ENCODE measurements around the gene TK2. TPM values are rescaled to one million over a fixed set of nuclear protein-coding genes. Genes with fewer than 3 reads are reported as not detected.

Gene TK2
- total and polyA plus RNA-seq, 2 experiments from 2014 or later = 1.8 to 4.2 TPM

DNA sequence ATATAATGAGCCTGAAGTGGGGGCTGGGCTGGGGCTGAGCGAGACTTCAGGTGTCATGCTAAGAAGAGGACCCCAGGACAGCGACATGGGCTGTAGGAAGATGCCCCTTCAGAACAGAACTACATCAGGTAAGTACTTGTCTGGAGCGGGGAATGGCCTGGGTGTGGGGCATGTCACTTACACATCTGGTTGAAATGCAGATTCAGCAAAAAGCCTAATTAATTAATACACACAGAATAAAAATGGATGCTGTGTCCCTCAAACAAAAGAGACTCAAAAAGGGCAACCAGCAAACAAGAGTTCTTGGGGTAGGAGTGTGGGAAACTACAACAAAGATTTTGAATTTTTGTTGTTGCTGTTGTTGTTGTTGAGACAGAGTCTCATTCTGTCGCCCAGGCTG, 41.1 kb upstream of the TK2 start:
- H3K27me3 Mint-ChIP-seq (ENCODE audit: insufficient read depth, low read depth, poor library complexity) = peaks cover 13% of the 10 kb centered on the region
- Histone ChIP-seq H3K4me3 (no peak overlapping the region), H3K4me2 (no peak overlapping the region), H3K27me3 (ENCODE audit: insufficient read depth) (no peaks in the 10 kb centered on the region), H3F3A (replicated peaks; ENCODE audit: low read depth) (no peaks in the 10 kb centered on the region), H3K9me2 (ENCODE audit: insufficient read depth) (no peaks in the 10 kb centered on the region), H3K4me1 (ENCODE audit: insufficient read depth) (peaks cover 3% of the 10 kb centered on the region; the same call in 1 of the 2 replicates), H2AFZ (no peak overlapping the region), H4K20me1 (replicated peaks; ENCODE audit: insufficient read depth) (no peaks in the 10 kb centered on the region), H3K27ac (ENCODE audit: low read depth) (no peak overlapping the region), H3K36me3 (ENCODE audit: insufficient read depth) (no peaks in the 10 kb centered on the region), H3K79me2 (replicated peaks; ENCODE audit: insufficient read depth) (no peaks in the 10 kb centered on the region)
- no peaks in the 10 kb centered on the region for H3K9me3 Mint-ChIP-seq
- H3K27ac Mint-ChIP-seq = no peak overlapping the region
- ATAC-seq = no peak
- peaks cover 19% of the 10 kb centered on the region for H3K4me1 Mint-ChIP-seq
- TF ChIP-seq ZNF114 (CRISPR knock-in tag; IDR thresholded peaks at IDR 0.05) (no peak), EZH2phosphoT487 (IDR thresholded peaks at IDR 0.05; ENCODE audit: unreplicated experiment) (no peak), POLR2AphosphoS5 (IDR thresholded peaks at IDR 0.05; ENCODE audit: low read depth) (no peak), STAT1 (IDR thresholded peaks at IDR 0.05; ENCODE audit: unreplicated experiment) (no peak), ZNF331 (CRISPR knock-in tag; IDR thresholded peaks at IDR 0.05; ENCODE audit: low read depth) (no peak), EZH2 (IDR thresholded peaks at IDR 0.05; ENCODE audit: low read depth, unreplicated experiment) (no peak), JUNB (IDR thresholded peaks at IDR 0.05; ENCODE audit: unreplicated experiment) (no peak), NANOG (IDR thresholded peaks at IDR 0.05; ENCODE audit: borderline replicate concordance) (no peak), CREB1 (CRISPR knock-in tag; IDR thresholded peaks at IDR 0.05; ENCODE audit: low read depth) (no peak)
- TF ChIP-seq, protein P1, sequence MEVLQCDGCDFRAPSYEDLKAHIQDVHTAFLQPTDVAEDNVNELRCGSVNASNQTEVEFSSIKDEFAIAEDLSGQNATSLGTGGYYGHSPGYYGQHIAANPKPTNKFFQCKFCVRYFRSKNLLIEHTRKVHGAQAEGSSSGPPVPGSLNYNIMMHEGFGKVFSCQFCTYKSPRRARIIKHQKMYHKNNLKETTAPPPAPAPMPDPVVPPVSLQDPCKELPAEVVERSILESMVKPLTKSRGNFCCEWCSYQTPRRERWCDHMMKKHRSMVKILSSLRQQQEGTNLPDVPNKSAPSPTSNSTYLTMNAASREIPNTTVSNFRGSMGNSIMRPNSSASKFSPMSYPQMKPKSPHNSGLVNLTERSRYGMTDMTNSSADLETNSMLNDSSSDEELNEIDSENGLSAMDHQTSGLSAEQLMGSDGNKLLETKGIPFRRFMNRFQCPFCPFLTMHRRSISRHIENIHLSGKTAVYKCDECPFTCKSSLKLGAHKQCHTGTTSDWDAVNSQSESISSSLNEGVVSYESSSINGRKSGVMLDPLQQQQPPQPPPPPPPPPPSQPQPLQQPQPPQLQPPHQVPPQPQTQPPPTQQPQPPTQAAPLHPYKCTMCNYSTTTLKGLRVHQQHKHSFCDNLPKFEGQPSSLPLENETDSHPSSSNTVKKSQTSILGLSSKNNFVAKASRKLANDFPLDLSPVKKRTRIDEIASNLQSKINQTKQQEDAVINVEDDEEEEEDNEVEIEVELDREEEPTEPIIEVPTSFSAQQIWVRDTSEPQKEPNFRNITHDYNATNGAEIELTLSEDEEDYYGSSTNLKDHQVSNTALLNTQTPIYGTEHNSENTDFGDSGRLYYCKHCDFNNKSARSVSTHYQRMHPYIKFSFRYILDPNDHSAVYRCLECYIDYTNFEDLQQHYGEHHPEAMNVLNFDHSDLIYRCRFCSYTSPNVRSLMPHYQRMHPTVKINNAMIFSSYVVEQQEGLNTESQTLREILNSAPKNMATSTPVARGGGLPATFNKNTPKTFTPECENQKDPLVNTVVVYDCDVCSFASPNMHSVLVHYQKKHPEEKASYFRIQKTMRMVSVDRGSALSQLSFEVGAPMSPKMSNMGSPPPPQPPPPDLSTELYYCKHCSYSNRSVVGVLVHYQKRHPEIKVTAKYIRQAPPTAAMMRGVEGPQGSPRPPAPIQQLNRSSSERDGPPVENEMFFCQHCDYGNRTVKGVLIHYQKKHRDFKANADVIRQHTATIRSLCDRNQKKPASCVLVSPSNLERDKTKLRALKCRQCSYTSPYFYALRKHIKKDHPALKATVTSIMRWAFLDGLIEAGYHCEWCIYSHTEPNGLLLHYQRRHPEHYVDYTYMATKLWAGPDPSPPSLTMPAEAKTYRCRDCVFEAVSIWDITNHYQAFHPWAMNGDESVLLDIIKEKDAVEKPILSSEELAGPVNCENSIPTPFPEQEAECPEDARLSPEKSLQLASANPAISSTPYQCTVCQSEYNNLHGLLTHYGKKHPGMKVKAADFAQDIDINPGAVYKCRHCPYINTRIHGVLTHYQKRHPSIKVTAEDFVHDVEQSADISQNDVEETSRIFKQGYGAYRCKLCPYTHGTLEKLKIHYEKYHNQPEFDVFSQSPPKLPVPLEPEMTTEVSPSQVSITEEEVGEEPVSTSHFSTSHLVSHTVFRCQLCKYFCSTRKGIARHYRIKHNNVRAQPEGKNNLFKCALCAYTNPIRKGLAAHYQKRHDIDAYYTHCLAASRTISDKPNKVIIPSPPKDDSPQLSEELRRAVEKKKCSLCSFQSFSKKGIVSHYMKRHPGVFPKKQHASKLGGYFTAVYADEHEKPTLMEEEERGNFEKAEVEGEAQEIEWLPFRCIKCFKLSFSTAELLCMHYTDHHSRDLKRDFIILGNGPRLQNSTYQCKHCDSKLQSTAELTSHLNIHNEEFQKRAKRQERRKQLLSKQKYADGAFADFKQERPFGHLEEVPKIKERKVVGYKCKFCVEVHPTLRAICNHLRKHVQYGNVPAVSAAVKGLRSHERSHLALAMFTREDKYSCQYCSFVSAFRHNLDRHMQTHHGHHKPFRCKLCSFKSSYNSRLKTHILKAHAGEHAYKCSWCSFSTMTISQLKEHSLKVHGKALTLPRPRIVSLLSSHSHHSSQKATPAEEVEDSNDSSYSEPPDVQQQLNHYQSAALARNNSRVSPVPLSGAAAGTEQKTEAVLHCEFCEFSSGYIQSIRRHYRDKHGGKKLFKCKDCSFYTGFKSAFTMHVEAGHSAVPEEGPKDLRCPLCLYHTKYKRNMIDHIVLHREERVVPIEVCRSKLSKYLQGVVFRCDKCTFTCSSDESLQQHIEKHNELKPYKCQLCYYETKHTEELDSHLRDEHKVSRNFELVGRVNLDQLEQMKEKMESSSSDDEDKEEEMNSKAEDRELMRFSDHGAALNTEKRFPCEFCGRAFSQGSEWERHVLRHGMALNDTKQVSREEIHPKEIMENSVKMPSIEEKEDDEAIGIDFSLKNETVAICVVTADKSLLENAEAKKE (CRISPR knock-in tag; IDR thresholded peaks at IDR 0.05) = no peak
- TF ChIP-seq, protein P2, sequence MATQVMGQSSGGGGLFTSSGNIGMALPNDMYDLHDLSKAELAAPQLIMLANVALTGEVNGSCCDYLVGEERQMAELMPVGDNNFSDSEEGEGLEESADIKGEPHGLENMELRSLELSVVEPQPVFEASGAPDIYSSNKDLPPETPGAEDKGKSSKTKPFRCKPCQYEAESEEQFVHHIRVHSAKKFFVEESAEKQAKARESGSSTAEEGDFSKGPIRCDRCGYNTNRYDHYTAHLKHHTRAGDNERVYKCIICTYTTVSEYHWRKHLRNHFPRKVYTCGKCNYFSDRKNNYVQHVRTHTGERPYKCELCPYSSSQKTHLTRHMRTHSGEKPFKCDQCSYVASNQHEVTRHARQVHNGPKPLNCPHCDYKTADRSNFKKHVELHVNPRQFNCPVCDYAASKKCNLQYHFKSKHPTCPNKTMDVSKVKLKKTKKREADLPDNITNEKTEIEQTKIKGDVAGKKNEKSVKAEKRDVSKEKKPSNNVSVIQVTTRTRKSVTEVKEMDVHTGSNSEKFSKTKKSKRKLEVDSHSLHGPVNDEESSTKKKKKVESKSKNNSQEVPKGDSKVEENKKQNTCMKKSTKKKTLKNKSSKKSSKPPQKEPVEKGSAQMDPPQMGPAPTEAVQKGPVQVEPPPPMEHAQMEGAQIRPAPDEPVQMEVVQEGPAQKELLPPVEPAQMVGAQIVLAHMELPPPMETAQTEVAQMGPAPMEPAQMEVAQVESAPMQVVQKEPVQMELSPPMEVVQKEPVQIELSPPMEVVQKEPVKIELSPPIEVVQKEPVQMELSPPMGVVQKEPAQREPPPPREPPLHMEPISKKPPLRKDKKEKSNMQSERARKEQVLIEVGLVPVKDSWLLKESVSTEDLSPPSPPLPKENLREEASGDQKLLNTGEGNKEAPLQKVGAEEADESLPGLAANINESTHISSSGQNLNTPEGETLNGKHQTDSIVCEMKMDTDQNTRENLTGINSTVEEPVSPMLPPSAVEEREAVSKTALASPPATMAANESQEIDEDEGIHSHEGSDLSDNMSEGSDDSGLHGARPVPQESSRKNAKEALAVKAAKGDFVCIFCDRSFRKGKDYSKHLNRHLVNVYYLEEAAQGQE (IDR thresholded peaks at IDR 0.05; ENCODE audit: unreplicated experiment) = no peak
- TF ChIP-seq, protein P3, sequence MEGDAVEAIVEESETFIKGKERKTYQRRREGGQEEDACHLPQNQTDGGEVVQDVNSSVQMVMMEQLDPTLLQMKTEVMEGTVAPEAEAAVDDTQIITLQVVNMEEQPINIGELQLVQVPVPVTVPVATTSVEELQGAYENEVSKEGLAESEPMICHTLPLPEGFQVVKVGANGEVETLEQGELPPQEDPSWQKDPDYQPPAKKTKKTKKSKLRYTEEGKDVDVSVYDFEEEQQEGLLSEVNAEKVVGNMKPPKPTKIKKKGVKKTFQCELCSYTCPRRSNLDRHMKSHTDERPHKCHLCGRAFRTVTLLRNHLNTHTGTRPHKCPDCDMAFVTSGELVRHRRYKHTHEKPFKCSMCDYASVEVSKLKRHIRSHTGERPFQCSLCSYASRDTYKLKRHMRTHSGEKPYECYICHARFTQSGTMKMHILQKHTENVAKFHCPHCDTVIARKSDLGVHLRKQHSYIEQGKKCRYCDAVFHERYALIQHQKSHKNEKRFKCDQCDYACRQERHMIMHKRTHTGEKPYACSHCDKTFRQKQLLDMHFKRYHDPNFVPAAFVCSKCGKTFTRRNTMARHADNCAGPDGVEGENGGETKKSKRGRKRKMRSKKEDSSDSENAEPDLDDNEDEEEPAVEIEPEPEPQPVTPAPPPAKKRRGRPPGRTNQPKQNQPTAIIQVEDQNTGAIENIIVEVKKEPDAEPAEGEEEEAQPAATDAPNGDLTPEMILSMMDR (conservative IDR thresholded peaks at IDR 0.05; ENCODE audit: low read depth in 2 of 2) = no peak
- TF ChIP-seq, protein P4, sequence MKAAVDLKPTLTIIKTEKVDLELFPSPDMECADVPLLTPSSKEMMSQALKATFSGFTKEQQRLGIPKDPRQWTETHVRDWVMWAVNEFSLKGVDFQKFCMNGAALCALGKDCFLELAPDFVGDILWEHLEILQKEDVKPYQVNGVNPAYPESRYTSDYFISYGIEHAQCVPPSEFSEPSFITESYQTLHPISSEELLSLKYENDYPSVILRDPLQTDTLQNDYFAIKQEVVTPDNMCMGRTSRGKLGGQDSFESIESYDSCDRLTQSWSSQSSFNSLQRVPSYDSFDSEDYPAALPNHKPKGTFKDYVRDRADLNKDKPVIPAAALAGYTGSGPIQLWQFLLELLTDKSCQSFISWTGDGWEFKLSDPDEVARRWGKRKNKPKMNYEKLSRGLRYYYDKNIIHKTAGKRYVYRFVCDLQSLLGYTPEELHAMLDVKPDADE (IDR thresholded peaks at IDR 0.05) = no peak
- DNase-seq (ENCODE audit: low spot score) = no peak
- no peaks in the 10 kb centered on the region for H3K36me3 Mint-ChIP-seq (ENCODE audit: low read depth)
- H3K4me3 Mint-ChIP-seq = no peak overlapping the region

All from GM23338 (cell line).